SH-SY5Y (cell line): Measurements from ENCODE around the gene WNT3A.

Experiments
- GATA2 ChIP-seq: IDR thresholded peaks from 2 replicates; pipeline ENCODE4 v1.6.1; 2011; ENCODE audit warnings: mild to moderate bottlenecking, low read depth, low read length
- GATA3 ChIP-seq: IDR thresholded peaks from 2 replicates; pipeline ENCODE4 v1.6.1; 2011; ENCODE audit warnings: low read depth, mild to moderate bottlenecking, low read length, moderate library complexity

DNA sequence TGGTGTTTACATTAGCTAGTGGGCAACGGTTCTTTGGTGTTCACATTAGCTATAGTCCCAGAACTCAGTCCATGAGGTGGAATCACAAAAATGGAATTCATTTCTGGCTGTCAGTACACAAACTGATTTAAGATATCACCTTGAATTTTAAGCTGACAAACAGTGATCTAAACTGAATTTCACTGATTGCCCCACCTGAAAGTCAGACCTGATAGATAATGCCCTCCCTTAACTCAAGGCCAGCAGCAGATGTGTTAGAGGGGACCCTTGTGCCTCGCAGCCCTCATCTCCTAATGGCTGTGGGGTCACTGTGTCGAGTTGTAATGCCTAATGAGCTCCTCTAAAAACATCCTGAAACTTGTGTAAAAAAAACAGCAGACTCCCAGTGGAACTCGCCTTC lies 84.3 kb downstream of the WNT3A start:
- TF ChIP-seq GATA2: no peak
- TF ChIP-seq GATA3: no peak
